ENCODE data around the gene DLGAP1. TPM values are rescaled to one million over a fixed set of nuclear protein-coding genes. Genes with fewer than 3 reads are reported as not detected.

DLGAP1 gene
- total RNA-seq, 1 donor from 2014 or later = 5.4 TPM

- DNase-seq (no peak), ATAC-seq (no peak)
- no peaks in the 10 kb centered on the region for H3K36me3 ChIP-seq
- H3K4me3 ChIP-seq = no peak overlapping the region
- intact Hi-C loops (cut with DNase I) = no loop called here
- H3K9me3 ChIP-seq = no peaks in the 10 kb centered on the region
- no peak overlapping the region for H3K27ac ChIP-seq
- H3K4me1 ChIP-seq = no peaks in the 10 kb centered on the region
- H3K27me3 ChIP-seq = no peaks in the 10 kb centered on the region
- TF ChIP-seq CTCF (IDR thresholded peaks at IDR 0.05) = no peak
Measured at GRCh38 chr18:4142876-4143275, 312.2 kb downstream of the DLGAP1 start.

GRCh38 chr18:4134700-4135099 is 320.4 kb downstream of the DLGAP1 start:
- Histone ChIP-seq H3K9me3 (no peaks in the 10 kb centered on the region), H3K4me3 (no peak overlapping the region), H3K36me3 (no peaks in the 10 kb centered on the region), H3K27me3 (no peaks in the 10 kb centered on the region), H3K4me1 (no peaks in the 10 kb centered on the region), H3K27ac (no peak overlapping the region)
- intact Hi-C loops (cut with DNase I) = no loop called here
- no peak for ATAC-seq
- TF ChIP-seq CTCF (IDR thresholded peaks at IDR 0.05) = no peak
- DNase-seq = no peak

- ATAC-seq = no peak
- TF ChIP-seq CTCF (IDR thresholded peaks at IDR 0.05) = no peak
- H3K4me1 ChIP-seq = no peaks in the 10 kb centered on the region
- intact Hi-C loops (cut with DNase I) = no loop called here
- no peak for DNase-seq
- no peaks in the 10 kb centered on the region for H3K36me3 ChIP-seq
- no peak overlapping the region for H3K4me3 ChIP-seq
- H3K9me3 ChIP-seq = no peaks in the 10 kb centered on the region
- no peak overlapping the region for H3K27ac ChIP-seq
- no peaks in the 10 kb centered on the region for H3K27me3 ChIP-seq
Measured at GRCh38 chr18:4130734-4131719, 324.1 kb downstream of the DLGAP1 start.

GRCh38 chr18:4126939-4127338 is 328.2 kb downstream of the DLGAP1 start:
- Histone ChIP-seq H3K4me3 (no peak overlapping the region), H3K4me1 (no peaks in the 10 kb centered on the region), H3K9me3 (no peaks in the 10 kb centered on the region), H3K27me3 (no peaks in the 10 kb centered on the region), H3K27ac (no peak overlapping the region), H3K36me3 (no peaks in the 10 kb centered on the region)
- DNase-seq = no peak
- intact Hi-C loops (cut with DNase I) = no loop called here
- no peak for ATAC-seq
- TF ChIP-seq CTCF (IDR thresholded peaks at IDR 0.05) = no peak

- Histone ChIP-seq H3K9me3 (no peaks in the 10 kb centered on the region), H3K27me3 (no peaks in the 10 kb centered on the region), H3K4me3 (no peak overlapping the region), H3K4me1 (no peaks in the 10 kb centered on the region), H3K27ac (no peak overlapping the region), H3K36me3 (no peaks in the 10 kb centered on the region)
- DNase-seq (no peak), ATAC-seq (no peak)
- intact Hi-C loops (cut with DNase I) = no loop called here
- TF ChIP-seq CTCF (IDR thresholded peaks at IDR 0.05) = no peak
Measured at GRCh38 chr18:4125627-4126230, 329.4 kb downstream of the DLGAP1 start.
